IPS-18c (cell line): ENCODE results near the gene BCL11A.

Experiments
- H3K4me3 ChIP-seq: 2 replicates; pipeline ENCODE4 v1.7.0; 2013; ENCODE audit warnings: low read depth, mild to moderate bottlenecking, low read length, moderate library complexity; ENCODE audit not compliant: insufficient read depth
- H3K9me3 ChIP-seq: one replicate; pipeline ENCODE4 v1.6.1; 2013; ENCODE audit warnings: mild to moderate bottlenecking, low read length, moderate library complexity; ENCODE audit not compliant: control insufficient read depth, insufficient read depth

Gene BCL11A

DNA sequence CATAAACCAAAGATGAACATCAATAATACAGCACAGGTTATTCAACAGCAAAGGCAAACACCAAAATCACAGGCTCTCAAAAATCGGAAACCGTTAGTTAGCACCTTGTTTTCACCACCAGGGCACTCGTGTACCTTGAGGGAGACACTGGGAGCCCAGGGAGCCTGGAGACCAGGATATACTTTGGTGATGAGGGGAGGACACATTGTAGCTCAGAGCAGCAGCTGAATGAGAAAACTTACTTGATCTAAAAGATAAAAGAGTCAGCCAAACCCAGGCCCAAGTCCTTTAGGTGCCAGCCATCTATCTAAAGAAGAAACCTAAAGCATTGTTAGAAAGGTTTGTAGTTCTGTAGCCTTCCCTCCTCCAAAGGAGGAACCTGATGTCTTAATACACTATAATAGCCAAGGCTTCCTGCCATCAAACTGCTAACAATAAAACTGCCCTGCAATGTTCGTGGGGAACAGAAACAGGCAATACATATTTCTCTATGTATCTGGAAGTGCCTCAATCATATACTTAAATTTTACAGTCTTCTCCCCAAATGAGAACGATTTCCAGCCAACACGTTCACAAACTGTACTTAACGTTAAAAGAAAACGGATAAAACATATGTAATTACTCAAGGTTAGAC is 19.3 kb downstream of the BCL11A start:
- no peaks in the 10 kb centered on the region for H3K9me3 ChIP-seq
- no peak overlapping the region for H3K4me3 ChIP-seq

GRCh38 chr2:60533101-60534051 is 20.1 kb downstream of the BCL11A start:
- Histone ChIP-seq H3K9me3 (no peaks in the 10 kb centered on the region), H3K4me3 (no peak overlapping the region)

GRCh38 chr2:60532421-60532820 is 21.0 kb downstream of the BCL11A start:
- H3K4me3 ChIP-seq = no peak overlapping the region
- no peaks in the 10 kb centered on the region for H3K9me3 ChIP-seq

GRCh38 chr2:60531701-60532133 is 21.7 kb downstream of the BCL11A start:
- Histone ChIP-seq H3K4me3 (no peak overlapping the region; the same call in 1 of the 2 replicates), H3K9me3 (no peaks in the 10 kb centered on the region)

DNA sequence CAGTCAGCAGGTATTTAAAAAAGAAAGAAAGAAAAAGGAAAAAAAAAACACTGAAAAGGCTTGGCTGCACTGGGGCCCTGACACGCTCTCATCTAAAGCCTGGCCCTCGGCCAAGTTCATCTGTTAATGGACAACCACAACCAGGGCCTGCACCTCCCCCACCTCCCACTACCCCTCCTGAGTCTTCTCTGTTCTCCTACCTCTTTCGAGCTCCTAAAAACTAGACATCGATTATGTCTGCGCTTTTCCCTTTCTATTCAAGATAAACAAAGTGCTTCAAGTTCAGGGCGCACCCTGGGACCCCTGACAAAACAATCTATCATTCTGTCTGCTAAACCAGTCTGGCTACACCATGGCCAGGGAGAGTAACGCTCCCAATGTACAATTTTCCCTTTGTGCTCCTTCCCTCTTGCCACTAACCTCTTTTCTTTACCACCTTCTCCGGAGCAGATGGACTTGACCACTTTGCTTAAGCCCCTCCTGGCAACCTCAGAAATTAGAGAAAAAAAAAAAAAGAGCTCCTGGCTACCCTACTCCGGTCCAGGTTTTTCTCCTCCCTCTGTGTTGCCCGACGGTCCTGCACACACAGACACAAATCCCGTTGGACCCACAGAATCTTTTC is 22.7 kb downstream of the BCL11A start:
- H3K4me3 ChIP-seq = no peak overlapping the region

DNA sequence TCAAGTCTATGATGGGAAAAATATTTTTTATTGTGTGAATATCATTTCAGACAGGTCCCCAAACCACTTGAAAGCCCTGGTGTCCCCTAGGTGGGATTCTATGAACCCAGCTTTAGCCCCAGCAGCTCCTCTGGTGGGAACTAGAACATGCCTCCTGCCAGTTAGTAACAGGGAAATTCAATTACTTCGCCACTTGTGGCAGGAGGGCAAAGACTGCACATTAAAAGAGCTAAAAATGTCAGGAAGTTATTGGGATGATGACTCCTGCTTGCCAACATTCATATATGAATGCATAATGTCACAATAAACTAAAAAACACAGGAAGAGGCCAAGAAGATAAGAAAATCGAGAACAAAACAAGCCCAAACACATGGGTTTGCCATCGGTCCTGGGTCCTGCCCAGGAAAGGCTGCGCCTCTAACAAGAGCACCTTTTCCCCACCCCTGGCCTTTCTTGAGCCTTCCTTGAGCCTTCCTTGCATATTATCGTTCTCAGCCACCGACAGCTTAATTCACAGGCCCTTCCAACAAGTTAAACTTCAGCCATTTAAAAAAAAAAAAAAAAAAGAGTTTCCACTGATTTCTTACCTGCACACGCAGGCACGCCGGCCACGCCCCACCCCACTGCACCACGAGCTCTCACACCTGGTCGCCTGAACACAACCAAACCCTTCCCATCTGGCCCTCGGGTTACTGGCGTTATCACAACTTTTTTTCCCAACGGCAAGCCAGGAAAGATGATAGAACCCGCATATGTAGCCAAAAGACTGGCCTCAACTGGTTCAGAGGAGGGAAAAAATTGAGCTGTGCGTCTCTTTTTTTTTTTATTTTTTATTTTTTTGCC is 23.4 kb downstream of the BCL11A start:
- Histone ChIP-seq H3K4me3 (no peak overlapping the region), H3K9me3 (no peaks in the 10 kb centered on the region)

More for the DNA sequence above, 22.7 kb downstream of the BCL11A start:
- H3K9me3 ChIP-seq = no peaks in the 10 kb centered on the region

DNA sequence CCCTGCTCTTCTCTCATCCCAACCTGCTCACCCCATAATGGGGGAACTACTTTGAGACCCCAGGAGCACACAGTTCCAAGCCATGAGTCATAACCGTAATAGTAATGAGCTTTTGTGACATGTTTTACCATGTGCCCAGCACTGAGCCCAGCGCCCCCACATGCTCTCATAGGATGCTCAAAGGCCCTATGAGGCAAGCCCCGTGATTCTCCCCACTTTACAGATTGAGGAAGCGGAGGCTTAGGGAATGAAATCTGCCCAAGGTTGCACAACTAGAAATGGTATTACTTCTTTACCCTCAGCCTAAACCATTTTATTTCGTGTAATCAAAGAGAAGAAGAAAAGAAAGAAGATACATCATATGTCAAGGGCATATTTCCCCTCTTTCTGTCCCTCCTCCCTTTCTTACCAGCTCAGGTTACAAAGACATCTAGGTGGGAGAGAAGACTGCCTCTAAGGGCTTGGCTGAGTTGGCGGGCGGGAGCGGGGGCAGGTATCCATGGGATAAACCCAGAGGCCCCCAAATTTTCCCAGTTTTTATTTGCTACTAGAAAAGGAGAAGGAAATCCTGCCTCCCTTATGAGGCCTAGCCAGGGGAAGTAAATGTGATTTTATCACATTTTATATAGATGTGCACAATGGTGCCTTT is 24.2 kb downstream of the BCL11A start:
- H3K4me3 ChIP-seq = no peak overlapping the region
- H3K9me3 ChIP-seq = no peaks in the 10 kb centered on the region

GRCh38 chr2:60528281-60529020 is 25.0 kb downstream of the BCL11A start:
- no peaks in the 10 kb centered on the region for H3K9me3 ChIP-seq
- H3K4me3 ChIP-seq = no peak overlapping the region

- no peak overlapping the region for H3K4me3 ChIP-seq
- no peaks in the 10 kb centered on the region for H3K9me3 ChIP-seq
Measured at GRCh38 chr2:60527762-60528161, 25.7 kb downstream of the BCL11A start.

DNA sequence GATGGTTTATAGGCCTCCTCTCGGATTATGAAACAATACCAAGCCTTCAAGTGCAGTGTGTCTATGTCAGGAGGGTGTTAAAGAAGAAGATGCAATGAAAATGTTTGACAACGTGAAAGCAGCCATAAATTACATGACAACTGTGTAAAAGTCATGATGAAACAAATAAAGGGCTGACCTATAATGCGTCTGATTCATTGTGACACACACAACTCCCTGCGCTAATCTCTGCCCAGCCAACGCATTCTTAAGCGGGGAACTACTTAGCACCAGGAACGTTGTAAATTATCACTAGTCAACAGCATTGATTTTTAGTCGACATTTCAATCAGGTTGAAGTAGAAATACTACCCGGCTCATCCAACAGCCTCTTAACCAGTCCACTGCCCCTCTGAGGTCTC is 26.8 kb downstream of the BCL11A start:
- Histone ChIP-seq H3K4me3 (no peak overlapping the region), H3K9me3 (no peaks in the 10 kb centered on the region)

- Histone ChIP-seq H3K4me3 (no peak overlapping the region), H3K9me3 (no peaks in the 10 kb centered on the region)
Measured at GRCh38 chr2:60525899-60526298, 27.6 kb downstream of the BCL11A start.

- H3K4me3 ChIP-seq = no peak overlapping the region
- H3K9me3 ChIP-seq = no peaks in the 10 kb centered on the region
Measured at GRCh38 chr2:60524874-60525273, 28.6 kb downstream of the BCL11A start.

GRCh38 chr2:60523963-60524362 is 29.5 kb downstream of the BCL11A start:
- Histone ChIP-seq H3K4me3 (no peak overlapping the region), H3K9me3 (no peaks in the 10 kb centered on the region)

DNA sequence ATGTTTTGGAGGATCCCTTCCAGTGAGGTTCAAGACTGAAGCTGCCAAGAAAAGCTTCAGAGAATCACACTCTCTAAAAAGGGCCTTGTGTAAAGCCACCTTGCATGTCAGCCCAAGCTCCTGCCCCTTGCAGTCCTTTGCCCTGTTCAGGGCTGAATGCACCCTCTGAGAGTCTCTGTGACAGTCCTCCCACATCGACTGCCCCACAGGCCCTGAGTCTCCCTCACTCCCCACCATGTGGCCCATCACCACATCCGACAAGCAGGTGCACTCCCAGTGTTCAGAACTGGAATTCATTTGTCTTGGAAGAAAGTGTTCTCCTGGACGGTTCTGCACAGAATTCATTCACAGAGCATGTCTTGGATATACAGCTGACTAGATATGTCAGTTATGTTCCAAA is 31.0 kb downstream of the BCL11A start:
- Histone ChIP-seq H3K9me3 (no peaks in the 10 kb centered on the region), H3K4me3 (no peak overlapping the region)

DNA sequence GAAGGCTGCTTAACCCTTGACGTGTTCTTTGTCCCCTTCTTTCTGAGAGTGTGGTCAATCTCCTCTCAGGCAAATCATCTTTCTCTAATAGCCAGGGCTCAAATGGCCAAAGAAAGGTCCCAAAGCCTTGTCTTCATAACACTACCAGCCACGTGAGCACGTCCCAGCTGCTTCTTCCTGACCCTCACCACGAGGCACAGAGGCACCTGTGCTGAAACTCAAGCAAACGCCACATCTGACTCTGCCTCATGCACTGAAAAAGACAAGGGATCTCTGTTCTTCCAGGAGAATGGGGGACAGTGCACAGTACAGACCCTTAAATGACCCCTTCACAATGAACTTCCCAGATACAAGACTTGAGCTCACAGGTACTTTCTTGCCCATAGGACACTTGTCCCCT is 31.8 kb downstream of the BCL11A start:
- H3K4me3 ChIP-seq = no peak overlapping the region
- H3K9me3 ChIP-seq = no peaks in the 10 kb centered on the region

GRCh38 chr2:60520917-60521539 is 32.4 kb downstream of the BCL11A start:
- Histone ChIP-seq H3K9me3 (no peaks in the 10 kb centered on the region), H3K4me3 (no peak overlapping the region)
